GM19025 (cell line): ENCODE results near the gene MRPL20.

Experiments
- ATAC-seq: cut with Tn5 transposase; IDR thresholded peaks from one replicate; pipeline ENCODE4 v1.9.1; 2021; ENCODE audit warnings: mild to moderate bottlenecking, low read depth, moderate library complexity; ENCODE audit not compliant: unreplicated experiment

The MRPL20 gene

DNA sequence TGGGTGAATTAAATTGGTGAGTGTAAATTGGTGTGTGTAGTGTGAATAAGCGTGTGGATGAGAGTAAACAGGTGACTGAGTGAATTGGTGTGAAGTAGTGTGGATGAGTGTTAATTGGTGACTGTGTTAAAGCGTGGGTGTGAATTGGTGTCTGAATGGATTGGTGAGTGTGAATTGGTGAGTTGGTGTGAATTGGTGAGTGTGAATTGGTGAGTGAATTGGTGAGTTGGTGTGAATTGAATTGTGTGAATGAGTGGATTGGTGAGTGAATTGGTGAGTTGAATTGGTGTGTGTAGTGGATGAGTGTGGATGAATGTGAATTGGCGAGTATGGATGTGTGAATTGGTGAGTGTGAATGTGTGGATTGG, 40.4 kb downstream of the MRPL20 start:
- no peak for ATAC-seq

DNA sequence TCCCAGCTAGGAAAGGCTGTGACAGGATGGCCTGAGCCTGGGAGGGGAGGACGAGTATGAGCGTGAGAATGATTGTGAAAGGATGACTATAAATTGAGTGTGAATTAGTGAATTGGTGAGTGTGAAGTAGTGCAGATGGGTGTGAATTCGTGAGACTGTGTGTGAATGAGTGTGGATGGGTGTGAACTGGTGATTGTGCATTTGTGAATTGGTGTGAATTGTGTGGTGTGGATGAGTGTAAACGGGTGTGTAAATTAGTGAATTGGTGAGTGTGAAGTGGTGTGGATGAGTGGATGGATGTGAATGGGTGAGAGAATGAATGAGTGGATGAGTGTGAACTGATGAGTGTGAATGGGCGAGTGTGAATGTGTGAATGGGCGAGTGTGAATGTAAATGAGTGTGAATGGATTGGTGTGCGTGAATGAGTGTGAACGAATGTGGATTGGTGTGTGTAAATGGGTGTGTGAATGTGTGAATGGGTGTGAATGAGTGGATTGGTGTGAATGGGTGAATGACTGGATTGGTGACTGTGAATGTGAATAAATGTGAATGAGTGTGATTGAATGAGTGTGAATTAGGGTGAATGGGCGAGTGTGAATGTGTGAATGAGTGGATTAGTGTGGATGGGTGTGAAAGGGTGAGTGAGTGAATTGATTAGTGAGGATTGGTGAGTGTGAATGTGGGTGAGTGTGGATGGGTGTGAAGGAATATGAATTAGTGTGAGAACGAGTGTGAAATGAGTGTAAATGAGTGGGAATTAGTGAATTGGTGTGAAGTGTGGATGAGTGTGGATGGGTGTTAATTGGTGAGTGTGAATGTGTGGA, 41.0 kb downstream of the MRPL20 start:
- ATAC-seq: no peak

DNA sequence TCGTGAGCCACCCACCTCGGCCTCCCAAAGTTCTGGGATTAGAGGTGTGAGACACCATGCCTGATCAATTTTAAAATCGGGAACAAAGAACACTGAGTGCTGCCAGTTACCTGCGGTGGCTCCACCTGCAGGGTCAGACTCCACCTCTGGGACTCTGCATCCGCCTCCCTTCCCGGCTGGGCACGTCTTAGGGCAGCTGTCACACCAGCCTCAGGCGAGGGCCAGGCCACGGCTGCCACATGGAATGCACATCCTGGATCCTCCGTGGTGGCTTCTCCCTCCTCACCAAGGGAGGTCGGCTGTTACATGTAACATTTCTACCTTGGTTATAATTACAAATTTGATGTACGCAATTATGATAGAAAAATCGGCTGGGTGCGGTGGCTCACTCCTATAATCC, 42.8 kb downstream of the MRPL20 start:
- no peak for ATAC-seq

DNA sequence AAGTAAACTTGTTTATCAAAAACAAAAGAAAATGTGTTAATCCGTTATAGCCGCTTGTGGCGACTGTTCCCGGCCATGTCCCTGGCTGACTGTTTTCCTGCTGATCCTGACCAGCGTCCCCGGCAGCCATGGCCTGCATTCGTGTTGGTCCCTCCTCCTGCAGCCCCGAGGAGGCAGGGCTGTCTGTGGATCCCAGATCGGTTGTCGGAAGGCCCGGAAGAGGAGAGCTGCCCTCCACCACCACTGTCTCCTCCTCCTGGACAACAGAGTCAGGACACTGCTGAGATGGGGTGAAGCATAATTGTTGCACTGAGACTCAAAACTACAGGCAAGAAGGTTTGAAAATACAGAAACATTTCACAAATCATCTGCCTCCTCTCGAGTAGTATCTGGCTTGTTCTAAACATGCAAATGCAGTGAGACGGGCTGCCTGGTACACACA, 45.1 kb downstream of the MRPL20 start:
- ATAC-seq: no peak

DNA sequence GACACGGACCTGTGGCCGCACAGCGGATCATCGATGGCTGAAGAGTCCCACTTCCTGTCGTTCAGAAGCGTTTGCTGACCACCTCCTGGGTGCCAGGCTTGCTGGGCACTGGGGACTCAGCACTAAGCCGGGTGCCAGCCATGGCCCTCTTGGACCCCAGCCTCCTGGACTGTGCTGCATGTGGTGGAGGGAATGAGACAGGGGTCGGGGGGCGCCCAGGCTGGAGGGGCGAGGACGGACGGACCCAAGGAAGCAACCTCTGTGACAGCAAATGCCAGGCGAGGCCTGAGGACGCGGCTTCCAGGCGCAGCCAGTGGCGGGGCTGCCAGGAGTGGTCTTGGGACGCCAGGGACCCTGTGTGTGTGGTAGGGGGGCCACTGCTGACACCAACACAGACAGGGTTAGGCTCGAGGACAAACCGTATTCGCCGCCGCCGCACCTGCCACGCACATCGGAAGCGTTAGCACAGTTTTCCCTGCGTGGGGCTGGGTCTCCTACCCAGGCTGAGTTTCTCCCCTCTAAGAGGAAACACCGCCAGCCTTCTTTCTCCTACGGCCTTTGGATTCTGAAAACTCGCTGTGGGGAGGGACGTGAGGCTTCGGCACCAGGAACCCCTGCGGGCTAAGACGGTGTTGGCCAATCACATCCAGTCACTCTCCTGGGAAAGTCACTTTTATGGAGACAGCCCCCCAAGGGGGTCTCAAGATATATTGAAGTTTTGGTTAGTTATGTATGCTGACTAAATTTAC, 45.7 kb downstream of the MRPL20 start:
- no peak for ATAC-seq

DNA sequence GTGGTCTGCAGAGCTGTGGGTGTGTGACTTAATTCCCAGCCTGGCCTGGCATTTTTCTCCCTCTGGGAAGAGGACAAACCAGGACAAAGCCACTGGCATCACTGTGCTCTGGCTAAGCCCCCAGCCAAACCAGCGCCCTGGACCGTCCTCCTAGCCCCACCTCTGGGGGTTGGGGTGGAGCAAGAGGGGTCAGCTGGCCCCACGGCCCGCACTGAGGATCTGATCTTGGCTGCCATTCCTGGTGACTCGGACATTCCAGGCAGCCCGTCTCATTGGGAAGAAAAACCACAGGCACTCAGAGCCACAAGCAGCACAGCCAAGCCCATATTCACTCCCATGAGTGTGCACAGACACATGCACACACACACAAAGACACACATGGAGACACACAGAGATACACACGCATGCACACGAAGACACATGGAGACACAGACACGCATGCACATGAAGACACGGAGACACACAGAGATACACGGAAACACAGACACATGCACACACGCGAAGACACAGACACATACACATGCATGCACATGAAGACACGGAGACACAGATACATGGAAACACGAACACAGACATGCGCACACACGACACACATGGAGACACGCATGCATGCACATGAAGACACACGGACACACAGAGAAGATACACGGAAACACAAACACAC, 46.5 kb downstream of the MRPL20 start:
- no peak for ATAC-seq

DNA sequence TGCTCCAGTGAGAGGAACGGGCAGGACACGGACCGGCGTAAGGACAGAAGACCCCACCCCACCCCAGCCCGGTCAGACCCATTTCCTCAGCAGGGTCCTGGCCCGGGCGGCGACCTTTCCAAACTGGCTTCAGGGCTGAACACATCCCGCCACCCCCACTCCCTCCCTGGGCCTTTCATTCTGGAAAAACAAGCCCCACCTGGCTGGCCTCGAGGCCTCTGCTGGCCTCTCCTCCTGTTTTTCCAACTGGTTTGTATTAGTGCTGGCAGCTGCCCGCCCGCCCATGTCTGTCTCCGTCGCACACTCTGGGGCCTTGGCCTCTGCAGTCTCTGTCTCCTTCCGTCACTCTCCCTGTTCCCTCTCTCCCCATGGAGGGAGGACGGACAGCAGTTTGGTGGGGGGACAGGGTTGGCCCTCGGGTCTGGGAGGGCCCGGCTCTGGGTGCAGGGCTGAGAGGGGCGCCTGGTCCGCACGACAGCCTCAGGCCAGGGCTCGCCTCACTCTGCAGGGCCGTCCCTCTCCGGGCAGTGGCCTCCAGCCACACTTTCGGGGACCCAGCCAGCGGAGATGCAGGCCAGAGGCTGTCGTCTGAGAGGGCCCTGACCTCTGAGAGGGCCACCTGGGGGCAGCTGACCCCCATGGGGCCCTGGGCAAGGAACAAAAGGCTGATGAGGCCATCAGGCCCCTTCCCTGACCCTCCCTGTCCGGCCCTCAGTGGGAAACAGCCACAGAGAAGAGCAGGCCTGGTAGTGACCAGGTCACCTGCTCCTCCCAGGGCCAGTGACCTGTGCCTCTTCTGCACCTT, 47.2 kb downstream of the MRPL20 start:
- ATAC-seq: no peak

DNA sequence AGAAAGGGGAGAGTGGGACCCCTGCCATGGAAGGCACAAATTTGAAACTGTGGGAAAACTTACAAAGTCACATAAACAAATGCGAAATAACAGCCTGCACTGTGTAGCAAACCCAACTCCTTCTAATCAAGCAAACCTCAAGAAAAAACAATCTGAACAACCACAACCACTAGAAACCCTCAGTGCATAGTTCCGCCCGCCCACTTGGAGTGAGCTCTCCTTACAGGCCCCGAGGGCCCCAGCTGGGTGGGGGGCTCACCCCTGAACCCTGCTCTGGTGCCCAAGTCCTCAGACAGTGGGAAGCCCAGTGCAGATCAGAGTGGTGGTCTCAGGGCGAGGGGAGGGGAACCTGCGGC, 47.8 kb downstream of the MRPL20 start:
- no peak for ATAC-seq

DNA sequence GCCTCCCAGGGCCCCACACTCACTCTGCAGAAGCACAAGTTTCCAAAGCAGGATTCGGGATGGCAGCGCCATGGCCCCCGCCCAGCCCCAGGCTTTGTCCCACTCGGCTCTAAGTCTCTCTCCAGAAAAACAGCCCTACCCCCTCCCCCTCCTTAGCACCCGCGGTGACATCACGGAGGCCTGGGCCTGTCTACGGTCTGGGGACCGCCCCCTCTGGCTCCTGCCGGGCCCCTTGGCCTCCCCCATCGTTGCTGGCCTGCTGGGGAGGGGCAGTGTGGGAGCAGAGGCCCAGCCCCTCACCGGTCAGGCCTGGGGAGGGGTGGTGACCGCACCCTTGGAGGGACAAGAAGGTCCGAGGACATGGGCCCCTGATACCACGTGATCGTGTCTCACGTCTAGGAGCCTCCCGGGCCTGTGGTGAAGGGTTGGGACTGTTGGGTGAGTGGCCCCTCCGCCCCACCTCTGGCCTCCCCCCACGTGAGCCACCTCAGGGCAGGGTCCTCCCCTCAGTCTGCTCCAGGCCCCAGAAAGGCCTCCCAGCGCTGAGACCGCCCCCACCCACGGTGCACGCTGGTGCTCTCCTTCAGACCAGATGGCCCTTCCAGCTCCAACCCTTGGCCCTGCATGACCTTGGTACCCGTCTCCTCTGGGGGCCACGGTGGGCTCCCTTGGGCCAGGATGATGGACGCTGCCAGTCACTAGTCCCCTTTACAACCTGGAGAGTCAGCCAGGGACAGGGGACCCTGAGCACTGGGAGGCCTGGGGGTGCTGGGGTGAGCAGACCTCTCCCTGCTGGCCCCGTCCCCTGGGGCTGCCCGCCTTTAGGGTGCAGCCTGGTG, 48.4 kb downstream of the MRPL20 start, which contains the start of gene MXRA8:
MXRA8 (minus strand) TSS at position 123 of the 839 bp plus-strand sequence; CDS start at position 72, 51 bp downstream.
- no peak for ATAC-seq

DNA sequence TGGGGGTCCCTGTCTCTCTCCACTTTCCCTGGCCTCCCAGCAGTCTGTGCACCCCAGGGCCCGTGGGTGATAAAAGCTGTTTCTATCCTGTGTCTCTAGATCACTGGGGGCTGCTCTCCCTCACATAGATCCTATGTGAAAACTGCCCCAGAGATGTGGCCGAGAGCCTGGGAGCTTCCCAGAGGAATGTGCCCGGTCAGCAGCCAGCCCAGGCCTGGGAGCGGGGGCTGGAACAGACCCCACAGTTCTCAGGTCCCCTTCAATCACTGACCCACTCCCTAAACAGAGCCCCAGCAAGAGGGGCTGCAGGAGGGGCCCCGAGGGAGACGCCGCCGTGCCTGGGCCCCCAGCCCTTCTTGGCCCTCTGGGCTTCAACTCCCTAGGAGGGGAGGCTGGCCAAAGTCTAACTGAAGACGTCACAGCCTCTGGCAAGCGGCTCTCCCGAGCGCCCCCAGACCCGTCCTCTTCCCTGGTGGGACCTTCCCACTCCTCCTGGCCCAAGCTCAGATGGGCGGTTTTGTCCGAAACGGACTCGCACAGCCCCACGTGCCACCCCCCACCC, 49.1 kb downstream of the MRPL20 start:
- no peak for ATAC-seq

DNA sequence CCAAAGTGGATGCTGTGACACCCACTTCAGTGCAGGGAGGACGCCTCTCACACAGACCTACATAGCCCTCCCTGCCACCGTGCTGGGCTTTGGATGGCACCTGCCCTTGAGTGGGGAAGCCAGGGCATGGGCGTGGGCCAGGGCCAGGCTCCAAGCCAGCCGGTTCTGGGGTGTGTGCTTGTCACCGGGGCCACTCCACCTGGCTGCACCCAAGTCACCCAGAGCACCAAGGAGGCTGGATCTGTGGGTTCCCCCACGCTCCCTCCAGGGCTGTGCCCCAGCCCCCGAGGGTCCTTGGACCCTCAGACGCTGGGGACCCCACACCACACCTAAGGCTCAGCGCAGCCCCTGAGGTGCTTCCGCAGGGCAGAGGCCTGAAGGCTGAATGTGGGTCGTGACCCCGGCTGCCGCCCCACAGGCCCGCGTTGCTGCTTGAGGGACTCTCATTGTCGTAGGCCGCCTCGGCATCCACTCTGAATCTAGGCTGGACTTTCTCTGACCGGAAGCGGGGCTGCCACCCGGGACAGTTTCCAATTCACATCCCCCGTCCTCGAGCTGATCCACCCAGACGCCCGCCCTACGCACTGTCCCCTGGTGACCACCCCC, 50.2 kb downstream of the MRPL20 start:
- ATAC-seq: no peak

DNA sequence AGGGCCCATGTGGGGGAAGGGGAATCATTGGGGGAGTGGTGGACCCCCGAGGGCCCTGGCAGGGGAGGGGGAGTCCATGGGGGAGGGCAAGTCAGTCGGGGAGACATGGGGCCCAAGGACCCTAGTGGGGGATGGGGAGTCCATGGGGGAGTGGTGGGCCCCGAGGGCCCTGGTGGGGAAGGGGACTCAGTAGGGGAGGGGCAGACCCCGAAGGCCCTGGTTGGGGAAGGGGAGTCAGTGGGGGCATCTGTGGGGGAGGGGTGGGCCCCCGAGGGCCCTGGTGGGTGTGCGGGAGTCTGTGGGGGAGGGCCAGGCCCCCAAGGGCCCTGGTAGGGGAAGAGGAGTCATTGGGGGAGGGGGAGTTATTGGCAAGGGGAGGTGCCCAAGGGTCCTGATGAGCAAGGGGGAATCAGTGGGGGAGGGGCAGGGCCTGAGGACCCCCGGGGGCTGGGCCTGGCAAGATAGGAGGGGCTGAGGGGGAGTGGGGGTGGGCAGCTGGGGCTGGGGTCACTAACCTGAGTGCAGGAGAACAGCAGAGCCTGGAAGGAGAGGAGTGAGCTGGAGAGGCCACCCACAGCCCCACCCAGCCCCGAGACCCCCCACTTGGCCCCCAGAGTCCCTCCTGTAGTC, 50.8 kb downstream of the MRPL20 start:
- ATAC-seq: no peak

DNA sequence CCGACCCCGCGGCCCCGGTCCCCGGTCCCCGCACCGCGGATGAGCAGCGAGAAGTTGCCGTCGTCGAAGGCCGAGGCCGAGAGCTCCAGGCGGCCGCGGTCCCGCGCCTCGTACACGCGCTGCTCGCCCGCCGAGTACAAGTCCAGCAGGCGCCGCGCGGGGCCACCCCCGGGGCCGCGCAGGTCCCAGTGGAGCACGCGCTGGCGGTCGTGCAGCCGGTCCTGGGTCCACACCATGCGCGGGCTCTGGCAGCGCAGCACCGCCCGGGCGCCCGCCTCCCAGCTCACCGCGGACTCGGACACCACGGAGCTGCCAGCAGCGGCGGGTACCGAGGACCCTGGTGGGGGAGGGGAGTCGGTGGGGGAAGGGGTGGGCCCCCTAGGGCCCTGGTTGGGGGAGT, 51.7 kb downstream of the MRPL20 start:
- ATAC-seq: no peak

DNA sequence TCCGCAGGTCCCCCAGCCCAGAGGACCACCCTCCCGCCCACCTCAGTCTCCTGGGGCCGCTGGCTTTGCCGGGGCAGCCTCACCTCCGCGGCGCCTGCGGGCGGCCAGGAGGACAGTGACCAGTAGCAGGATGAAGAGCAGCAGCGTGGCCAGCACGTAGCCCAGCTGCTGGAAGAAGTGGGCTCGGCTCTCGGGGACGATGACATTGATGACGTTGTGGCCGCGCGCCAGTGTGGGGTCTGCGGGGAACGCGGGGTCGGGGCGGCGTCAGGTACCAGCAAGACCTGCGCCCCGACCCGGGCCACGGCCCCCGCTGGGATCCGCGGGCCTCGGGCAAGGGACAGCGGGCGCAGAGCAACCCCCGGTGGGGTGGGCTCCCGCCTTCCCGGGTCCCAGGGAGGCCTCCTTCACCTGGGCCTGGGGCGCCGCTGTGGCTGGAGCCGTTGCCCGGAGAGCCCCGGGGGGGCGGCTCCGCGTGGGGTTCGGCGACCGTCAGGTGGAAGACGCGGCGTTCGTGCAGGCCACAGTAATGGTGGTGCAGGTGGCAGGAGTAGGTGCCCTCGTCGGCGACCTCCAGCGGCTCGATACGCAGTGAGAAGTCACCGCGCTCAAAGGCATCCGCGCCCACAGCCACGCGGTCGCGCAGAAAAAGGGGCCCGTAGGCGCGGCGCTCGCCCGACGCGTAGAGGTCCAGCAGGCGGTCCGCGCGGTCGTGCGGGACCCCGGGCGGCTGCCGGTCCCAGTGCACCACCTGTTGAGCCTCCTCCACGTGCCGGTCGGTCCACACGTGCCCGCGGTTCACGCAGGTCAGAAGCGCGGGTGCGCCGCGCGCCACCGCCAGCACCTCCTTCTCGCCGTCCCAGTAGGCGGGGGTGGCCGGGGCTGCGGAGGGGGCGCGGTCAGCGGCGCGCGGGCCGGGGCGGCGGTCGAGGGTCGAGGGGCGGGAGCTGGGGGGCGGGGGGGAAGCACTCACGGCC, 52.5 kb downstream of the MRPL20 start:
- no peak for ATAC-seq

DNA sequence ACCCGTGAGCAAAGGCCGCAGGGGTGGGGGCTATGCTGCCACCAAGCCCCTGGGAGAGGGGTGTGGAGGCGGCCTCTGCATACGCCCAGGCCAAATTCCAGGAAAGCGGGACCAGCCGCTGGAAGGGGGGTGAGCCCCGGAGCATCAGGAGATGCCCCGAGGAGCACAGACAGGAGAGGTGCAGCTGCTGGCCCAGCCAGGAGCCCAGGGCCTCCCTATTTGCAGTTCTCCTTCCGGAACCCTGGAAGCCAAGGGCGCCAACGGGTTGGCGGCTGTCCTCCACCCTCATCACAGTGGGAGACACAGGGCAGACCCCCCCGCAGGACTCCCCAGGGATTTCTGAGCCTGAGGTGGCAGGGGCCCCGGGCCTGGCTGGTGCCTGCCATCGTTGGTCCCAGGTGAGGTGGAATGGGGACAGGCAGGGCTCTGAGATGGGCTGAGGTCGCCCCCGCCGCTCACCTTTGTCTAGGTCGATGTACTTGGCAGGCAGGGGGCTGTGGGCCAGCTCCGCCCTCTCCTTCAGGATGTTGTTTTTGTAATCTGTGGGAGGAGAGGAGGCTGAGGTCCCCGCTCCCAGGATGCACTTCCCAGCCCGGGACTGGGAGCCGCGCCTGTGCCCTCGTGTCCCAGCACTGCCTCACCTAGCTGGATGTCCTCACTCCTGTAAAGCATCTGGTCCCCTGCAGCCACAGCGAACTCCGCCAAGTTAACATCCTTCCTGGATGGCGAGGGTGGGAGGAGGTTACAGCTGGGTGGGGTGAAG, 53.5 kb downstream of the MRPL20 start:
- no peak for ATAC-seq

DNA sequence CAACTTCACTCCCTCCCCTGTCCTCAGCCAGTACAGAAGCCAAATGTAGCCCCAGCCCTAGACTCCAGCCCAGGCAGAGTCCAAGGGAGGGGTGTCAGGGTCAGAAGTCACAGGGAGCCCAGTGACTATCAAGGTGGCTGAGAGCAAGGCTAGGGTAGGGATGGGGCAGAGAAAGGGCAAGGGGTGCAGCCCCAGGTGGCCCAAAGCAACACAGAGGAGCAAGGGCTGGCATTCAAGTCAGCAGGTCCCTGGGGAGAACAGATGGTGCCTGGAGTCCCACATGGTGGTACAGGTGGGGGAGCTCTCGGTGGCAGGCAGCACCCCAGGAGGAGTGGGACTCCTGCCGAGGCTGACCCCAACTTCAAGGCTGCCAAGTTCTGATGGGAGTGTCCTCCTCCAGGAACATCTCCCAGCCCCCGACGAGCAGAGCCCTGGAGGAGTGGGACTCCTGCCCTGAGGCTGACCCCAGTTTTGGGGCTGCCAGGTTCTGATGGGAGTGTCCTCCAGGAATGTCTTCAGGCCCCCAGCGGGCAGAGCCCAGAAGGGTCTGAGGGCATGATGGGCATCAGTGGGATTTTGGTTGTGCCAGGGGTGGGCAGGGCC, 54.2 kb downstream of the MRPL20 start:
- no peak for ATAC-seq
